GM18507 (cell line): ENCODE measurements around the gene SLC6A15.

Experiments used
- DNase-seq: peaks from one replicate; pipeline ENCODE4 v3.0.0; 2011; ENCODE audit warnings: low read depth; ENCODE audit not compliant: insufficient read length; ENCODE audit errors: extremely low spot score
- FAIRE-seq: peaks from 2 replicates; lab custom pipeline; 2011; peaks lifted over from hg19 to GRCh38; lab: Jason Lieb, UNC

SLC6A15 gene

GRCh38 chr12:84912198-84913128, at the start of gene SLC6A15:
TSS of gene SLC6A15 (minus strand) at chr12:84912799. CDS start at chr12:84892120, 20,679 bp downstream.
- FAIRE-seq (no peak), DNase-seq (no peak)

GRCh38 chr12:84960918-84961317, 48.3 kb upstream of the SLC6A15 start:
- FAIRE-seq: no peak
- DNase-seq: no peak

- no peak for FAIRE-seq
These were observed 42.7 kb upstream of the SLC6A15 start for GRCh38 chr12:84955298-84955697.

GRCh38 chr12:84954415-84954814, 41.8 kb upstream of the SLC6A15 start:
- DNase-seq (no peak), FAIRE-seq (no peak)

More at GRCh38 chr12:84955298-84955697, 42.7 kb upstream of the SLC6A15 start:
- no peak for DNase-seq

GRCh38 chr12:84950971-84951546, 38.5 kb upstream of the SLC6A15 start:
- no peak for FAIRE-seq
- no peak for DNase-seq

- FAIRE-seq: no peak
These were observed 34.2 kb upstream of the SLC6A15 start for GRCh38 chr12:84946753-84947152.

GRCh38 chr12:84937415-84937814, 24.8 kb upstream of the SLC6A15 start:
- DNase-seq: no peak
- no peak for FAIRE-seq

More at GRCh38 chr12:84946753-84947152, 34.2 kb upstream of the SLC6A15 start:
- DNase-seq: no peak

GRCh38 chr12:84929501-84929900, 16.9 kb upstream of the SLC6A15 start:
- DNase-seq (no peak), FAIRE-seq (no peak)

GRCh38 chr12:84924981-84925380, 12.4 kb upstream of the SLC6A15 start:
- DNase-seq: no peak
- no peak for FAIRE-seq

GRCh38 chr12:84922693-84923092, 10.1 kb upstream of the SLC6A15 start:
- FAIRE-seq (no peak), DNase-seq (no peak)

- no peak for FAIRE-seq
- no peak for DNase-seq
These were observed 7.7 kb upstream of the SLC6A15 start for GRCh38 chr12:84920331-84920730.

- DNase-seq (no peak), FAIRE-seq (no peak)
These were observed 6.7 kb upstream of the SLC6A15 start for GRCh38 chr12:84919271-84919670.

GRCh38 chr12:84913129-84913515, 523 bp upstream of the SLC6A15 start:
- DNase-seq (no peak), FAIRE-seq (no peak)

GRCh38 chr12:84911271-84912197, 1.1 kb downstream of the SLC6A15 start:
- FAIRE-seq (no peak), DNase-seq (no peak)

GRCh38 chr12:84910549-84911241, 1.9 kb downstream of the SLC6A15 start:
- FAIRE-seq: no peak
- no peak for DNase-seq

GRCh38 chr12:84904051-84904450, 8.5 kb downstream of the SLC6A15 start:
- DNase-seq: no peak
- no peak for FAIRE-seq

- DNase-seq: no peak
- no peak for FAIRE-seq
These were observed 21.3 kb downstream of the SLC6A15 start for GRCh38 chr12:84891106-84891838.

GRCh38 chr12:84889818-84890217, 22.8 kb downstream of the SLC6A15 start:
- no peak for FAIRE-seq
- no peak for DNase-seq

- DNase-seq (no peak), FAIRE-seq (no peak)
These were observed 23.7 kb downstream of the SLC6A15 start for GRCh38 chr12:84888861-84889260.
